GM19239 (cell line): ENCODE data around the gene CAMTA1.
"Not testable (repeated sequence)": the region's sequence is repeated elsewhere in the genome, so short reads cannot be mapped to it uniquely, and the experiment has no call there.

Experiments
- DNase-seq: peaks from one replicate; pipeline ENCODE4 v3.0.0; 2011; ENCODE audit warnings: low spot score; ENCODE audit not compliant: insufficient read length
- FAIRE-seq: peaks from 2 replicates; lab custom pipeline; 2011; peaks lifted over from hg19 to GRCh38; lab: Jason Lieb, UNC

The CAMTA1 gene

DNA sequence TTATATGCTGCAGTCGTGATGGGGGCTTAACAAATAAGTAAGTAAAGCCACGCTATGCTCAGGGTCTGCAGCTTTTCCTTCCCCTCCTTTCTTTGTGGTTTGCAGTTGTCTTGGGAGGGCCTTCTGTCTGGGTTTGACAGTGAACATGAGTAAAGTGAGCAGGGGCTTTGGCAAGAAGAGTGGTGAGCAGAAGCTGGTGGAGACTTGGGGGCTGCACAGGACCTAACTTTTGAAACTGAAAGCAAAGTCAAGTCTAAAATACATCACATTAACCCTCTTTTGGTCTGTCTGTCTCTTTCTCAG lies 617.2 kb downstream of the CAMTA1 start:
- no peak for DNase-seq
- FAIRE-seq: no peak

DNA sequence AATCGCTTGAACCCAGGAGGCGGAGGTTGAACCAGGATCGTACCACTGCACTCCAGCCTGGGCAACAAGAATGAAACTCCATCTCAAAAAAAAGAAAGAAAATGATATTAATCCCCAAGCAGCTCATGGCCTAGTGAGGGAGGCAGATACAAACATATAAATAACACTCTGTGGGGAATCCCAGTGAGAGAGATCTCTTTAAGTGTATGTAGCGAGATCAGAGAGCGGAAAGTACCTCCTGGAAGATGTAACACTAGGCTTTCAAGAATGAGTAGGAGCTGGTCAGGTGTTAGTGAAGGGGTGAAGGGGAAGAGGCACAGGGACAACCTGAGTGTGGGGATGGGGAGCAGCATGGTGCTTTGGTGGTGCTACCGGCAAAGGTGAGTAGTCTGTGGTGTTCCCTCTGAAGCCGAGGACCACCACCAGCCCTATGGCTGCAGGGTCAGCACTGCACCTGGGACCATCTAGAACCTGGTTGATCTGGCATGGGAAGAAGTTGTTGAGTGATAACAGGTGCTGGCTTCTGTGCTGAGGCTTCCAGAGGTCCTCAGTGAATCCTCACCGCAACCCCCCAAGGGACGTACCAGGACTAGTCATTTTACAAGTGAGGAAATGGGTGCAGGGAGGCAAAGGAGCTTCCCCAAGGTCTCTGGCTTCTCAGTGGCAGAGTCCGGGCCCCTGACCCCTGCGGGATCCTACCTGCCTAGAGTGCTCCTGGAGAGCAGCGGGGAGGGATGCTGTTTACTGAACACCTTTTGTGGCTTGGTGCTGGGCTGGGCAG lies 618.2 kb downstream of the CAMTA1 start:
- FAIRE-seq: no peak
- DNase-seq: no peak

DNA sequence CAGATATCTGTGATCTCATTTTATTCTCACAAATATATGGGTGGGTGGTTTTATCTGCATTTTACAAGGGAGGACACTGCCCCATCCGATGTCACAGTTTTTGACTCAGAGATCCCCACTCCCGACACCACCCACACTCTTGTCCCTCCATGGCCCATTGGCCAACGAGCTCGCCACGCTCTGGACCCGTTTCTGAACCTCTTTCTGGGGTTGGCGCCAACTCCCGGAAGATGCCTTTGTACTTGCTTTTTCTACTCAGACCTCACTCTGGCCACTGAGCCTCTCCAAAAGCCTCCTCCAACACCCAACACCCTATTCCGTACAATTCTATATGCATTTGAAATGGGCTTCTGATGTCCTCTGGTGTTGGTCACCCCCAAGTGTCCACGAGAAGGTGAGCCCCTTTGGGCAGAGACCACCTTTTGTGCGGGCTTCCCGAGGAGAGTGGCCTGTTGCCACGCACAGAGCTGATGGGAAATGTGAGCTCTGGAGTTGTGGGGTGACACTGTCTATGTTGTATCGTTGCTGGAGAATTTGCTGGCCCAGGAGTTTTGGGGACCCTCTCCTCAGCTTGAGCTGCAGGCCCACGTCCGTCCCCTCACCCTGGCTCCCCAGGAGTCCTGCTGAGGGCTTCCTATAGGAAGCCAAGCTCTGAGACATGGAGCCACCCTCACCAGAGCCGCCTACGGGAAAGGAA lies 618.9 kb downstream of the CAMTA1 start:
- DNase-seq (no peak), FAIRE-seq (no peak)

DNA sequence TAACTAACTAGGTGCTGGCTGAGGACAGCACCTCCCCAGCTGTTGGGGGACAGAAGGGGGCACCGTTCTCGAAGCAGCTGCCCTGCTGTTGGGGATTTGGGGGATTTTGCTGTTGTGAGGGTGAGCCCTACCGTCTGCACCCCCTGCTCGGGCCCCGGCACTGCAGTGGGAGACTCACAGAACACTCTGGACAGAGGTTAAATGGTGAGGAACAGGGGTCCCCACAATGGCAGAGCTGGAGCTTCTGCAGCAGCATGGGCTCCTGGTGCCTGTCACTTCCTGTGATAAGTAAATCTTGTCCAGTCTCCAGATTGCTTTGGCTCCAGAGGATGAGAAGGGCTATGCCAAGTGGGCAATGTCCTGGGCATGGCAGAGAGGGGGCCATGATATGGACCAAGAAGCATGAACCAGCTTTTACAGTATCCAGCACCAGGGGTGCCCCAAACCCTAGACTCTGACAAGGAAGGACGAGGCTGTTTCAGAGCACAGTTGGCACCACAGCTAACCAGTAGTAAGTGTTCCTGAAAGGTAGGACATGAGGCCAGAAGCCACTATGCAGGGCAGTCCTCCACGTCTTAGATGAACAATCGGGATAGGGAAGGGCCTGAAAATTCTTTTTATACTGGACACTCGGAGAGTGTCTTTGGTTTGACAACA lies 620.7 kb downstream of the CAMTA1 start:
- FAIRE-seq: no peak
- no peak for DNase-seq

DNA sequence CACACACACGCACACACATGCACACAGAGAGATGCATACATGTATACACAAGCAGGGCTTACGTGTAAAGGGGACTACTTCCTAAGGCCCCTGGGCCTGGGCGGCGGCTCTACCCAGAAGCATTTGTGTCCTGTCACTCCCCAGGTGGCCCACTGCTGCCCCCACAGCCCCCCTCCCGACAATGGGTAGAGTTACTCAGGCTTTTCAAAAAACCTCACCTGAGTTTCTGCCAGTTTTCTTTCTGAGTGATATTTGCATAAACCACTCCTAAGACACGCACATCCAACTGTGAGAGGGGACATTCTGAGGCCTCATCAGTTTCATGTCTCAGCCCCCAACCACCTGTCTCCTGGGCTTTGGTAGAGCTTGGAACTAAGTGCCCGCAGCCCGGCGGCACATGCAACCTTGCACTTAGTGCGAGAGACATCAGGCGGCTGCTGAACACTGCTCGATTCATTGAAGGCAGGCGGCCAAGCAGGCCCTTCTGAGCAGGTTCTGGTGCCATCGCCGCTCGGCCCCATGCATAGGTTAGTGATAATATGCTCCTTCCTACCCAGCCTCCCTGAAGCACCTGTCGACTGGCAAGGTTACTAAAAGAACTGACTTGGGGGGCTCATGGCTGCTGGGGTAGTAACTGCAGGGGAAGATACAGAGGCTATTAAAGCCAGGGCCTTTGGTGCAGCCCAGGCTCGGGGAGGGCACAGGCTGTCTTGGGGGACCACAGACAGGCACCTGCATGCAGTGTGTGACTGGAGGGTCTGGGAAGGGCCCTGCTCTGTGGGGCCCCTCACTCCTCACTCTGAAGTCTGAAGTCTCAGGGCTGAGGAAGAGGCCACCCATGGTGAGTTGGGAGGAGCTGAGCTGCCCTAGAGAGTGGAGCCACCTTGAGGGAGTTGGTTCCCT lies 621.6 kb downstream of the CAMTA1 start:
- FAIRE-seq (no peak), DNase-seq (no peak)

DNA sequence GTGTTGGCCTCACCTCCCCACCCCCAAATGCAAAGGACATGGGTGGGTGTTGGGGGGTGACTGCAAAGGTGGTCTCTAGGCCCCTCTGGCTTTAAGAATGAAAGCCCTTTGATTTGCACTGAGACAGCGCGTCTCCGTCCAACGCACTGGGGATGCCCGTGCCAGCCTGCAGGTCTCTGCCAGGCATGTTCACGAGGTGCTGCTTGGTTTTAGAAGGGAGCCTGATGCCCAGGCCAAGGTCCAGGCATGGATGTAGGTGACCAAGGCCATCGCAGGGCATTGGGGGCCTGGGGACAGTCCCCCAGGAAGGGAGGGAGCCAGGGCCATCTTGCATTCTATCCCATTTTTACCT lies 622.3 kb downstream of the CAMTA1 start:
- FAIRE-seq (no peak), DNase-seq (no peak)

DNA sequence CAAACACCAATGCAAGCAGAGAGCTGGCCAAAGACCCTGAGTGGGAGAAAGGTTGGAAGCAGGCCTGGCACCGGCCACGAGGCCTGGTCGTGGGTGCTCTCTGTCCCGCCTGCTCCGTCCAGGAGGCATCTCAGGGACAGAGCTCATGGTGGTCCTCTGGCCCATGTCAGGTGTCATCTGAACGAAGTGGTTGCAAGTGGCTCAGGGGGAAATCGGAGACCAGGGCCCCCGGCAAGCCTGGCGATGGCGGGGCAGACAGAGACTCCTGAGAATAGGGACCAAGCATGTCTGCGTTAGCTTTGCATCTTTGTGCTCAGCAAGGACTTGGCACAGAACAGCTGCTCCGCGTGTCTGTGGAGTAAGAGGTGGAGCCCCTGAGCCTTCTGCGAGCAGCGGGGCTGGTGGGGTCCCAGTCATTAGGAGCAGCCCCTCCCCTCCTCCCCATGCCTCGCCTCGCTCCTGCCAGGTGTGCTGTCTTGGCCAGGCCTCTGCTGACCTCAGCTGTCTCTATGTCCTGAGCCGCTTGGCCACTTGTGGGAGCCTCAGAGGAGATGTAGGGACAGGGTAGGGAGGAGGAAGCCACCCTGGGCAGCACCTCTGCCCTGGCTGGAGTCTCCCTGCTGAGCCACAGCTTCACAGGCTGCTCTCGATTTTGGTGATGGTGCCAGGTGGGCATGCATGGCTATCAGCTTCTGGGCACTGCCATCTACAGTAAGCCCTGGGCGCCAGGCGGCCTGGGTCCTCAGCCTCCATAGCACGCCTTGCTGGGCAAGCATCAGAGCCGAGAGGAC lies 622.9 kb downstream of the CAMTA1 start:
- FAIRE-seq: no peak
- no peak for DNase-seq

DNA sequence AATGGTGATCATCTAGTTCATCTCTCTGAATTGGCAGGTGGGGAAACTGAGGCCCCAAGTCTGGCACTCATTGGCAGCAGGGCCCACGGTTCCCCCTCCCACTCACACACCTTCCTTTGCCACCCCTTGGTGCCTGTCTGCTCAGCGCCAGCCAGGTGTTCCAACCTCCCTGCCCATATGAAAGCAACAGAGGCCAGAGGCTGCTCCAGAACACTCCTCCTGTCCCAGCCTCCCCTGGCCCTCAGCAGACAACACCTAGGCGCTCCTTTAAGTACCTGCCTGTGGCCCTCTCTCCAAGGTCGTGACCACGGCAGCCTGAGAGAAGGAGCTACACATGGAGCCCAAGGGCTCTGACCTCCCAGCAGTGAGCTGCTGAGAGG lies 623.5 kb downstream of the CAMTA1 start:
- DNase-seq (no peak), FAIRE-seq (no peak)

DNA sequence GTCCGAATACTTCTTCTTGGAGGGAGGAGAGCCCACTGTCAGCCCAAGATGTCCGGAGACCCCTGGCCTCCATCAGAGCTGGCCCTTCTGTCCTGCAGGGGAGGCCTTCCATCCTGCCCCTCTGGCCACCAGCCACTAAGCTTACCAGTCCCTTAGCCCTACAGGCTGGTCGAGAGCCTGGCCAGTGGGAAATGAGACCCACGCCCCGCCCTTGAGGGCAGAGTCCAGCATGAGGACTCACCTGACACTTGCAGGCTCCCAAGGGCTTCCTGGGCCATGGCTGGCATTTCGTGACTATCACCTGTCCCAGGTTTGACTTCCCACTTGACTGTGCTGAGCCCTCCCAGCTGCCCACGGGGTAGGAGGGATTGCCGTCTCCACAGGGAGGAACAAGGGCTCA lies 624.0 kb downstream of the CAMTA1 start:
- DNase-seq: no peak
- FAIRE-seq: no peak

DNA sequence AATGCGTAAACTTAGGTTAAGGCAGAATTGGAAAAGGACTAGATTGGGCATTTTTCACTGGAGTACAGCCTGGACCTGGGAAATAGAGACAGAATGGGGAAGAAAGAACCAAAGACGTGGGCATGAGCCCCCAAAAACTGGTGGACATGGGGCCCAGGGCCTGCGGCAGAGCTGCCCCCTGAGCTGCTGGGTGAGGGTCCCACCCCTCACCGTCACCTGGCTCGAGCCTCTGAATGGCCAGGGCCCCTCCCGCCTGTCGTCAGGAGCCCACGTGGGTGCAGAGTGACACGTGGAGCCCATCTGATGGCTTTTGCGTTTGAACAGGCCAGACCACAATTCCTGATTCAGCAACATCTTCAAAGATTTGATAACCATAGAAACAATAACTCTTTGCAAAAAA lies 624.9 kb downstream of the CAMTA1 start:
- DNase-seq (no peak), FAIRE-seq (no peak)

DNA sequence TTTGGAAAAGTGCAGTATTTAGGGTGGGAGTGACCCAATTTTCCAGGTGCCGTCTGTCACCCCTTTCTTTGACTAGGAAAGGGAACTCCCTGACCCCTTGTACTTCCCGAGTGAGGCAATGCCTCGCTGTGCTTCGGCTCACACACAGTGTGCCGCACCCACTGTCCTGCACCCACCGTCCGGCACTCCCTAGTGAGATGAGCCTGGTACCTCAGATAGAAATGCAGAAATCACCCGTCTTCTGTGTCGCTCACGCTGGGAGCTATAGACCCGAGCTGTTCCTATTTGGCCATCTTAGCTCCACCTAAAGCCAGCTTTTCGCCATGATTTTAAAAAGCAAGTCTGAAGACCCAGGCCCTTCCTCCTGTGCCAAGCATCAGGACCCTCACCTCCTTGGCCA lies 632.4 kb downstream of the CAMTA1 start:
- FAIRE-seq, DNase-seq: not testable (repeated sequence)

DNA sequence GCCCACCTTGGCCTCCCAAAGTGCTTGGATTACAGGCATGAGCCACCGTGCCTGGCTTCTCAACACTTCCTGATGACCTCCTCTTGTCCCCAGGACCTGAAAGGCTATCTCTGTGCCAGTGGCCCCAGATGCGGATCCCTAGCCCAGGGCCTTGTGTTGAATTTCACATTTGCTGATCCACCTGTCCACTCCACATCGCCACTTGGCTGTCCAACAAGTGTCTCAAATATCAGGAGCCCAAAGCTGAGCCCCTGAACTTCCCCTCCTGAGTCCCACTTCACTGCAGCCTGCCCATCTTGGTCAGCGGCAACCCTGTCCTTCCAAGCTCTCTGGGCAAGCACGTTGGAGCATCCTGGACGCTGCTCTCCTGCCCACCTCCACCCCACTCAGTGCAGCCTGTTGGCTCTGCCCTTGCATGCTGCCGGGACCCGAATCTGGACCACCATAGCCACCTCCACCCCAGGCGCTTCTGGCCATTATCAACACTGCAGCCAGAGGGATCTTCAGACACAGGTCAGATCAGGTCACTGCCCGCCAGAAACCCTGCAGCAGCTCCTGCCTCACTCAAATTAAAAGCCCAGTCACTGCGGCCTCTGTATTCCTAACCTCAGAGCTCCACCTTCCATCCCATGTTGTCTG lies 633.3 kb downstream of the CAMTA1 start:
- DNase-seq (no peak), FAIRE-seq (no peak)

DNA sequence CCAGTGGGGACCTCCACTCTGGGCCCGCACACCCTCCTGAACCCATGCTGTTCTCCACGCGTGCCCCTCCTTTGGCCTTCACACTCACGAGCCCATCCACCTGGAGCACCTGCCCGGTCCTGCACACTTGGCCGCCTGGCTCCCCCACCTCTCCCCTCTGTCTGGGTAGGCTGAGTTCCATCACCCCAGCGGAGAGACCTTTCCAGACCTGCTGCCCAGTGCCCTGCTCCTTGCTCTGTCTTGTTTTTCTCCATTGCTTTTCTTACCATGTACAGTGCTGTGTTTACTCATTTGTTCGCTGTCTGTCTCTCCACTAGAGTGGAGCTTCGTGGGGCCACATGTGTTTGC lies 634.8 kb downstream of the CAMTA1 start:
- FAIRE-seq (no peak), DNase-seq (no peak)

DNA sequence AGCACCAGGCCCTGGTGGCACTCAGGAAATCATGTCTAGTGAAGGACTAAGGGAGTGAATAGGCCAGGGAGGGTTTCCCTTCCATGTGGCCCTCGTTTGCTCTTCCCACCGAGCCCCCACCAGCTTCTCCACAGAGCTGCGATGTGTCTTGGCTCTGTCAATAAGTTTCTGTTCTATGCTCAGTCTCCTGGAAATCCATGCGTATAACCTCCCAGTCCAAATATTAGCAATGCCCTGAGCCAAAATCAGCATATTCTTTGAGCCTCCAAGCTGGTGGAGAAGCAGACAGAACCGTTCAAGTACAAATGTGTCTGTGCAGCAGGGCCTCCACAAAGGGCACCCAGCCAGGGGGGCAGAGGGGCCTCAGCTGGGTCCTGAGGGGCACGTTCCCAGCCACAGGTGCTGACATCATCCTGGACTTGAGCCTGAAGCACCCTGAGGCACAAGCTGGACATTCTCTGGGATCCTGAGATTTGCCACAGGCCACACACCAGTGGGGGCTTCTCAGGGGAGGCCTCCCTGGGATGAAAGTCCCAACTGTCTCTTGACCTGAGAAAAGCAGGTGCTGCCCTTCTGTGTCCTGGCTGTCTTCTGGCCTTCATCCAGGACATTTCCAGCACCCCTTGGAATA lies 635.3 kb downstream of the CAMTA1 start:
- DNase-seq (no peak), FAIRE-seq (no peak)

DNA sequence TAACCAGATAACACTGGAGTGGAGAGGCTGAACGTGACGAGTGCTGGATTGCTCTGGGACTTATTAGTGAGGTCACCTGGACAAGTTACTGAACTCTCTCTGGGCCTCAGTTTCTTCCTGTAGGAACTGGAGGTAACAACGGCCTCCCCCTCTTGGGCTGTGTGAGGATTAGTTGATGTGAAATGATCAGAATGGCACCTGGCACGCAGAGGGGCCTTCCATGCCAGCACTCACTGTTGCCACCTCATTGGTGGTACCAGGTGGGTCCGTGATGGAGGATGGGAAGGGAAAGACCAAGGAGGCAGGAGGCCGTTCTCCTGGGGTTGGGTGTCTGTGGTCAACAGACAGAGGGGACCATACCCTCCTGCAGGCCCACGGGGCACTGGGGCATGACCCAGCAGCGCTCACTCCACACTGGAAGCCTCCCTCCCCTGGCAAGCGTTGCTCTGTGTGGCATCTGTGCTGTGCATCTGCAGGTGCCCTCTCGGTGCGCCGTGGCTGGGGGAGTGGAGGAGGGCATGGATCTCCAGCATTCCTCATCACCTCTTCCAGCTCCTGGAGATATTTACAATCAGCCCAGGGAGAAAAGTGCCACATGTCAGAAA lies 636.3 kb downstream of the CAMTA1 start:
- DNase-seq (no peak), FAIRE-seq (no peak)

DNA sequence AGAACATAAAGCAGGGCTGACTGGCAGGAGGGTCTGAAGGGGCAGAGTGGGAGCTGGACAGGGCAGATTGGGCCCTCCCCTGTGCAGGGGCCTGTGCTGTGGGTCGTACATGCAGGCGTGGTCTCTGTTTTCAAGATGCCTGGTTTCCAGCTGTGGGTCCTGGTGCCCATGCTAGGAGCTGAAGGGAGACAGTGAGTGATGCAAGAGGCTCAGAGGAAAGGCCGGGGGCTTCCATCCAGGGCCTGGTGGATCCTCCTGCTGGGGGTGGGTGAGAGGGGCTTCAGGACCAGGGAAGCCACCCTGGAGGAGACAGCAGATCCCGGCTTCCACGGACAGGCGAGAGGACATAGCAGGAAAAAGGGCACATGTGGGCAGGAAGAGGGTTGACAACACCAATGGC lies 636.8 kb downstream of the CAMTA1 start:
- DNase-seq (no peak), FAIRE-seq (no peak)

DNA sequence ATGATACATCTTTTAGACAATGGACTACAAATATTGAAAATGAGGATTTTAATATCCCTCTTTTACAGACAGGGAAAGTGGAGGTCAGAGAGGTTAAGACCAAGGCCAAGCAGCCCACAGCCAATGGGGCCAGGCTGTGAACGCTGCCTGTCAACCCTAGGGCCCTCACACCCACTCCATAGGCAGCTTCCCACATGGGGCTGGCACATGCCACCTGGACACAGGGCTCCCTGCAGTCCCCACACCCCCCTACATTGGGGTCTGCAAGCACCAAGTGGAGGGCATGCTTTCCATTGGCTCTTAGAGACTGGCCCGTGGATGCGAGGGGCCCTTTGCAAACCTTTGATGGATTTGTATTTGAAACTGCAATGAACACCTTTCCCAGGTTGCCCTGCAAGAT lies 637.3 kb downstream of the CAMTA1 start:
- DNase-seq (no peak), FAIRE-seq (no peak)

DNA sequence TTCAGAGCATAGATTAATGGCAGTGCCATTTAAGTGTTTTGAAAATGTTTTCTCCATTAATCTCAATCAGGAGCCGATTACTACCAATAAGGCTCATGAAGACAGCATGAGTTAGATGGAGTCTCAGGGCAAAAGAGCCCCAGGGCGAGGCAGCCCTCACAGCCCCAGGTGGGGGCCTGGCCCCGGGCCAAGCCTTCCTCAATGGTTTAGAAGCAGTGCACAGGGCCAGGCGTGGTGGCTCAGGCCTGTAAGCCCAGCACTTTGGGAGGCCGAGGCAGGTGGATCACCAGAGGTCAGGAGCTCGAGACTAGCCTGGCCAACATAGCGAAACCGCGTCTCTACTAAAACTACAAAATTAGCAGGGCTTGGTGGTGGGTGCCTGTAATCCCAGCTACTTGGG lies 637.7 kb downstream of the CAMTA1 start:
- DNase-seq (no peak), FAIRE-seq (no peak)
